Measurements from ENCODE around the gene FGFR1OP2.
A peak's percentile ranks its signal among the peaks of the same experiment; 100 is the strongest.
"Not testable (repeated sequence)": the region's sequence is repeated elsewhere in the genome, so short reads cannot be mapped to it uniquely, and the experiment has no call there.

The FGFR1OP2 gene

GRCh38 chr12:26937863-26938700 is at the start of gene FGFR1OP2, which contains the start of gene INTS13:
FGFR1OP2 (plus strand) TSS chr12:26938470; CDS start chr12:26954159, 15,689 bp downstream.
INTS13 (minus strand) TSS chr12:26937981; CDS start chr12:26936803, 1,178 bp downstream.
- peak; percentile 99 for DNase-seq

GRCh38 chr12:26890784-26891183 is 47.5 kb upstream of the FGFR1OP2 start:
- no peak for DNase-seq

- DNase-seq: no peak
Observed at GRCh38 chr12:26891704-26892103, 46.6 kb upstream of the FGFR1OP2 start.

GRCh38 chr12:26895672-26896071 is 42.6 kb upstream of the FGFR1OP2 start:
- DNase-seq: no peak

GRCh38 chr12:26896913-26897312 is 41.4 kb upstream of the FGFR1OP2 start:
- DNase-seq: no peak

- DNase-seq: not testable (repeated sequence)
Observed at GRCh38 chr12:26903396-26903795, 34.9 kb upstream of the FGFR1OP2 start.

- no peak for DNase-seq
Observed at GRCh38 chr12:26906024-26906423, 32.2 kb upstream of the FGFR1OP2 start.

- no peak for DNase-seq
Observed at GRCh38 chr12:26906704-26907103, 31.6 kb upstream of the FGFR1OP2 start.

- no peak for DNase-seq
Observed at GRCh38 chr12:26918321-26919215, 19.7 kb upstream of the FGFR1OP2 start.

GRCh38 chr12:26919216-26919555 is 19.1 kb upstream of the FGFR1OP2 start:
- DNase-seq: no peak

- DNase-seq: no peak
Observed at GRCh38 chr12:26921886-26922285, 16.4 kb upstream of the FGFR1OP2 start.

- no peak for DNase-seq
Observed at GRCh38 chr12:26928661-26929060, 9.6 kb upstream of the FGFR1OP2 start.

GRCh38 chr12:26929590-26929989 is 8.7 kb upstream of the FGFR1OP2 start:
- DNase-seq: no peak

- DNase-seq: no peak
Observed at GRCh38 chr12:26935636-26936378, 2.5 kb upstream of the FGFR1OP2 start.

- DNase-seq: no peak
Observed at GRCh38 chr12:26936559-26937442, 1.5 kb upstream of the FGFR1OP2 start.

- DNase-seq: no peak
Observed at GRCh38 chr12:26937443-26937862, 817 bp upstream of the FGFR1OP2 start.

- peak; percentile 48 for DNase-seq
Observed at GRCh38 chr12:26938701-26939062, 412 bp downstream of the FGFR1OP2 start.

- no peak for DNase-seq
Observed at GRCh38 chr12:26939192-26939832, 1.0 kb downstream of the FGFR1OP2 start.

GRCh38 chr12:26939953-26940352 is 1.7 kb downstream of the FGFR1OP2 start:
- DNase-seq: no peak

- no peak for DNase-seq
Observed at GRCh38 chr12:26940516-26941214, 2.4 kb downstream of the FGFR1OP2 start.

- DNase-seq: no peak
Observed at GRCh38 chr12:26941215-26941594, 2.9 kb downstream of the FGFR1OP2 start.

Data from NCI-H1092 (cell line).